Measurements from ENCODE around the gene PARD3B.

DNA sequence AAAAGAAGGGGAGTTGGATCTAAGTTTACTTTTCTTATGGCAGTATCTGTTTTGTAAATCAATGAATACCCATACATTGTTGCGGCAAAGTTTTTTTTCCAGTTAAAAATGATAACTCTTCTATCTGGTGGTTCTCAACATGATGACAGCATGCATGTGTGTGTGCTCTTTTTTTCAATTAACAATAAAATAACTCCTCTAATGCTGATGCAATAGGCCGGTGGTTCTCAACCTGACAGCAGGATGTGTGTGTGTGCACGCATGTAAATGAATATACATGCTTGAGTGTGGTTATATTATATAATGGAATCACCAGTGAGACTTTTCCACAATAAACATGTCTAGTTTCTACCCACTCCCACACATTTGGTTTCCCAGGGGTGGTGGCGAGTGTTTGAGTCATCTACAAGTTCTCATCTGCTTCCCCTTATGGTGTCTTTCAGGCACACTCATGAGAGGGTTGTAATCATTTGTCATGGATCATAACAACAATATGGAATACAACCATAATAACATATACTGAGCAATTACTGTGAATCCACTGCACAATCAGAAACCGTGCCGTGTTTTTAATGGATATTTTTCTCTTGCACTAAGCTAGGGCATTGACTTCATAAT lies 31.2 kb downstream of the PARD3B start:
- TF ChIP-seq BHLHE40 (IDR thresholded peaks at IDR 0.05; ENCODE audit: borderline replicate concordance) (no peak), SP1 (IDR thresholded peaks at IDR 0.05) (no peak), FOXK2 (IDR thresholded peaks at IDR 0.05) (no peak), SUZ12 (IDR thresholded peaks at IDR 0.05) (no peak), CTBP1 (IDR thresholded peaks at IDR 0.05; ENCODE audit: borderline replicate concordance) (no peak), L3MBTL2 (conservative IDR thresholded peaks at IDR 0.05) (no peak), ARNT (IDR thresholded peaks at IDR 0.05) (no peak), FOXA1 (IDR thresholded peaks at IDR 0.05) (no peak)
